GM23248 (cell line): ENCODE measurements around the gene LSAMP. TPM values are rescaled to one million over a fixed set of nuclear protein-coding genes. Genes with fewer than 3 reads are reported as not detected.
A peak's percentile ranks its signal among the peaks of the same experiment; 100 is the strongest.

Source experiments
- DNase-seq: peaks from one replicate; pipeline ENCODE4 v3.0.0-alpha.2; 2015
- H2AFZ ChIP-seq: fragments of 200-600 bp; sonication (generic); 2 replicates; pipeline ENCODE4 v1.6.1; 2016; ENCODE audit warnings: antibody characterized with exemption
- H3F3A ChIP-seq: fragments of 200-600 bp; sonication (generic); 2 replicates; pipeline ENCODE4 v1.6.1; 2016; ENCODE audit warnings: mild to moderate bottlenecking, antibody characterized with exemption, mixed run types; ENCODE audit not compliant: insufficient read depth
- H3K27ac ChIP-seq: fragments of 200-600 bp; sonication (generic); 2 replicates; pipeline ENCODE4 v1.5.1; 2016; ENCODE audit warnings: mild to moderate bottlenecking
- H3K27me3 ChIP-seq: fragments of 200-600 bp; sonication (generic); replicated peaks from 2 replicates; pipeline ENCODE4 v1.6.1; 2016; ENCODE audit warnings: mild to moderate bottlenecking; ENCODE audit not compliant: insufficient read depth
- H3K36me3 ChIP-seq: fragments of 200-600 bp; sonication (generic); 2 replicates; pipeline ENCODE4 v1.6.1; 2016; ENCODE audit warnings: low read depth, mild to moderate bottlenecking
- H3K4me1 ChIP-seq: fragments of 200-600 bp; sonication (generic); 2 replicates; pipeline ENCODE4 v1.6.1; 2016; ENCODE audit warnings: mild to moderate bottlenecking; ENCODE audit not compliant: insufficient read depth
- H3K4me2 ChIP-seq: fragments of 200-600 bp; sonication (generic); one replicate; pipeline ENCODE4 v1.6.1; 2016; ENCODE audit warnings: mild to moderate bottlenecking; ENCODE audit not compliant: unreplicated experiment
- H3K4me3 ChIP-seq: fragments of 200-600 bp; sonication (generic); 2 replicates; pipeline ENCODE4 v1.5.1; 2016; ENCODE audit warnings: mild to moderate bottlenecking
- H3K79me2 ChIP-seq: fragments of 200-600 bp; sonication (generic); 2 replicates; pipeline ENCODE4 v1.6.1; 2016; ENCODE audit warnings: mild to moderate bottlenecking; ENCODE audit not compliant: insufficient read depth
- H3K9ac ChIP-seq: fragments of 200-600 bp; sonication (generic); 2 replicates; pipeline ENCODE4 v1.6.1; 2016; ENCODE audit warnings: mild to moderate bottlenecking
- H3K9me2 ChIP-seq: fragments of 200-600 bp; sonication (generic); 2 replicates; pipeline ENCODE4 v1.6.1; 2016; ENCODE audit warnings: mixed run types, mild to moderate bottlenecking, moderate library complexity; ENCODE audit not compliant: insufficient read depth
- H3K9me3 ChIP-seq: fragments of 200-600 bp; sonication (generic); one replicate; pipeline ENCODE4 v1.6.1; 2017; ENCODE audit warnings: low read depth
- H4K20me1 ChIP-seq: fragments of 200-600 bp; sonication (generic); 2 replicates; pipeline ENCODE4 v1.6.0; 2016; ENCODE audit not compliant: insufficient read depth
- EZH2 ChIP-seq: fragments of 200-600 bp; sonication (generic); IDR thresholded peaks from 2 replicates; pipeline ENCODE4 v1.6.1; 2018; ENCODE audit warnings: antibody characterized with exemption, mild to moderate bottlenecking; ENCODE audit not compliant: insufficient read depth, poor library complexity, severe bottlenecking
- EZH2phosphoT487 ChIP-seq: fragments of 200-600 bp; sonication (generic); IDR thresholded peaks from 2 replicates; pipeline ENCODE4 v1.6.1; 2018; ENCODE audit warnings: antibody characterized with exemption, moderate library complexity, mild to moderate bottlenecking, low read depth; ENCODE audit not compliant: insufficient read depth
- WGBS, 2 experiments: methylation state at CpG; one replicate each; pipeline ENCODE4 v1.1.6; 2015 to 2017; ENCODE audit warnings: low lambda C conversion rate in 2 of 2, low coverage in 1 of 2; ENCODE audit errors: missing lambda C conversion rate in 2 of 2; 5-methylcytosine and 5-hydroxymethylcytosine counted together
- in situ Hi-C: fragments of 300-500 bp; cut with MboI; formaldehyde crosslinking; loops from 2 replicates; pipeline ENCODE4 v1.15.0; 2020
- polyA plus RNA-seq: library from polyadenylated mRNA; unstranded; fragments of >200 nt; fragmentation: Nextera tagmentation; extraction: Ambion mirVana; gene quantifications from 2 replicates; pipeline ENCODE4 v1.2.1, GENCODE V29; 2016
- total RNA-seq: library from RNA; depleted of rRNA; stranded (reverse); fragments of >200 nt; shearing (Covaris generic); gene quantifications from 2 replicates; pipeline ENCODE4 v1.2.3, GENCODE V29; 2014

The LSAMP gene
- total and polyA plus RNA-seq, 2 experiments from 2014 or later = 4.5 to 9.3 TPM

DNA sequence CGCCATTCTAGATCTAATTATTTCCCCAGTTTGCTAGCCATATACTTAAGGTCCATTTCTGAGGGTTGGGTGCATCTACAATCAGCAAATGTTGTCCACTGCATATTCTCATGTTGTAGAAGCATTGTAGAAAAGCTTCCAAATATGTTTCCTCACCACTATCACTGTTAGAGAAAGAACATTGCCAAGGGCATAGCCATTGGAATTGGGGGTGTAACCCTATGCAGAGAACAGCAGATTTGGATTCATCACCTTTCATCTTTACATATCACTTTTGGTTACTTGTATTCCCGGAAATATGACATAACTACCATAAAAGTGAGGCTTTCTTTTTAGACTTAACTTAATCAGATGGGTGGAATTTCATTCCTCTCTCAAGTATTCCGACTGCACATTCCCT, 203.6 kb downstream of the LSAMP start:
- H3K9ac ChIP-seq = no peak overlapping the region
- in situ Hi-C loops = no loop called here
- WGBS, 2 experiments = 67 to 70% methylated on average over 3 of the region's 3 CpGs

DNA sequence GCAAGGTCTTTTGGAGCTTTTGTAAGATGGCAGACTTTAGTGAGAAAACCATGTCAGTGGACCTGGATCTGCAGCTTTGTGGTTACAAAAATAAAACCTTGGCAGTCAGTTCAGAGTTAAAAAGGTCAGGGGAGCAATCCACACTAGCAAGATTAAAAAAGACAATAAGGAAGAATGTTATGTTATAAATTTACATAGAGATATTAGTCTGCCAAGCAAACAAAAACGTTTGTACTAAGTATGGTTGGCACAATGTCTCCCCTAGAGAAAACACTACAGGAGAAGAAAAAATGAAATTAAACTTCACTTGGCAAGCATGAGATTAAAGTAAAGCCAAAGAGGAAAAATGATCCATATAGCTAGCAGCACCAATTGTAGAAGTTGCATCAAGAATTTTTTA, 205.0 kb downstream of the LSAMP start:
- Histone ChIP-seq H3K9me3 (no peaks in the 10 kb centered on the region), H4K20me1 (no peaks in the 10 kb centered on the region), H3K4me3 (no peak overlapping the region), H3F3A (no peaks in the 10 kb centered on the region), H3K9me2 (no peaks in the 10 kb centered on the region), H3K4me2 (no peak overlapping the region), H3K79me2 (no peaks in the 10 kb centered on the region), H3K4me1 (peaks cover 11% of the 10 kb centered on the region), H3K27ac (no peak overlapping the region), H2AFZ (no peak overlapping the region), H3K27me3 (no peaks in the 10 kb centered on the region), H3K9ac (no peak overlapping the region), H3K36me3 (no peaks in the 10 kb centered on the region)
- TF ChIP-seq EZH2 (no peak), EZH2phosphoT487 (no peak)
- whole genome bisulfite sequencing, 2 experiments = 0% methylated on average over 1 of the region's 1 CpG
- no peak for DNase-seq
- in situ Hi-C loops = no loop called here

More for the DNA sequence above, 203.6 kb downstream of the LSAMP start:
- Histone ChIP-seq H3K4me3 (no peak overlapping the region), H3K4me1 (peaks cover 11% of the 10 kb centered on the region), H4K20me1 (no peaks in the 10 kb centered on the region), H3K36me3 (no peaks in the 10 kb centered on the region), H3K27ac (no peak overlapping the region), H3K9me3 (no peaks in the 10 kb centered on the region), H3K79me2 (no peaks in the 10 kb centered on the region), H3F3A (no peaks in the 10 kb centered on the region), H3K27me3 (no peaks in the 10 kb centered on the region), H3K4me2 (no peak overlapping the region), H2AFZ (no peak overlapping the region), H3K9me2 (no peaks in the 10 kb centered on the region)
- no peak for TF ChIP-seq EZH2phosphoT487
- no peak for TF ChIP-seq EZH2
- no peak for DNase-seq

DNA sequence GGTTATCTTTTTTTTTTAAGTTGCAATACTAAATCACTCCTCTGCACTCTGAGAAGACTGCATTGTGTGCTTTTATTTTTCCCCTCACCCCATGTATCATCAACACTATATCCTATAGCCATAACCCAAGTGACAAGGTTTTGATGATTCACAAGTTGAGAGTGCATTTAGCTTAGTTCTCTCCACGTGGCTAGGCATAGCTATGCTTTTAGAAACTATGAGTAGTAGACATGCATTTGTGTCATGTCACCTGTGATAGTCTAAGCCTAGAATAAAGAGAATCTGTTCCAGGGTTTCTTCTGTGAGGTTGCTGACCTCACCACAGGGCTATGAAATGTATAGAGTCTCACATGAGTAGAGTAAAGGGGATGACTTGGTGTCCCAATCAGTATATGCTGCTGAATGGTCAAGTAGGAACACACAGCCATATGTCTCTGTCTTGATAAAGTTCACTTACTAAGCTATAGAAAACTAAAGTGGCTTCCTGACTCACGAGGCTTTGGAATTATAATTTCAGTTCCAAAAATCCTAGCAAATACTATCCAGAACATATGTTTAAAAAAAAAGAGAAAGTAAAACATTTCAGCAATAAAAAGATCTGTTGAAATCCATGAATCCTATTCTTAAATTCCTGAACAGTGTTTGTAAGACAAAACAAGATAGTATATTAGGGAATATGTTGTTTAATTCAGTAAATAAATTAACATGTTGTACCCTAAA, 206.3 kb downstream of the LSAMP start:
- Histone ChIP-seq H4K20me1 (no peaks in the 10 kb centered on the region), H3K27me3 (no peaks in the 10 kb centered on the region), H3K27ac (no peak overlapping the region), H3K9me2 (no peaks in the 10 kb centered on the region), H2AFZ (no peak overlapping the region), H3K4me2 (no peak overlapping the region), H3K9me3 (no peaks in the 10 kb centered on the region), H3K4me3 (no peak overlapping the region), H3K79me2 (no peaks in the 10 kb centered on the region), H3K36me3 (no peaks in the 10 kb centered on the region), H3K9ac (no peak overlapping the region), H3K4me1 (peaks cover 11% of the 10 kb centered on the region), H3F3A (no peaks in the 10 kb centered on the region)
- in situ Hi-C loops = no loop called here
- TF ChIP-seq EZH2phosphoT487 = no peak
- TF ChIP-seq EZH2 = no peak
- peak; percentile 4 for DNase-seq
- WGBS, 2 experiments = 3 to 9% methylated on average over 2 of the region's 2 CpGs

DNA sequence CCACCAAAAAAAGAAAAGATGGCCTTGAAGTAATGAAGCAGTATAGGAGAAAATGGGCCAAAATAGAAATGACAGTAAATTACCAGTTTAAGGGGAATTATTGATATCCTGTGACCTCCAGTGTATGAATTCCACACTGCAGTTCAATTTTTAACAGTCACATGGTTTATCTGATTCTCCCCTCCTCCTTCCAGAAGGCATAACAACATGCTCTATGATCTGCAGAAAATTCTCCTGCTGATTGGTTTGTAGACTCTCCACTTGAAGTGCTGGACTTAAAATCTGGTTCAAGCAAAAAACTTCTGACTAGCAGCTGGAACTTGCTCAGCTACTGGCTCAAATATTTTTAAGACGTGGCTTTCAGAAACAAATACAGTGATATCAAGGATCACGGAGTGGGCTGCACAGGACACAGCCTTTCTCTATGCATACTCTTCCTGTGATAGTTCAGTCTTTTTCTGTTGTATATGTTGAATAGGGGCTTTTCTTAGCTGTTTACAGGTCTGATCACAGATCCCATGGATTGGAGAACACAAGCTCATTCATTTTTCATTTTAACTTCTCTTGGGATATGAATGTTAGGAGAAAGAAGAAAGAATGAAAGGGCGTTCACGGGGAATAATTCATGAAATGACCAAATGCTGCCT, 211.5 kb downstream of the LSAMP start:
- H3K4me1 ChIP-seq = no peaks in the 10 kb centered on the region
- no peaks in the 10 kb centered on the region for H4K20me1 ChIP-seq
- H3K4me3 ChIP-seq = no peak overlapping the region
- H3K9me2 ChIP-seq = no peaks in the 10 kb centered on the region
- WGBS, 2 experiments = 28 to 39% methylated on average over 4 of the region's 4 CpGs
- no peak overlapping the region for H2AFZ ChIP-seq
- no peak for TF ChIP-seq EZH2phosphoT487
- no peak for TF ChIP-seq EZH2
- H3K4me2 ChIP-seq = no peak overlapping the region
- no peaks in the 10 kb centered on the region for H3F3A ChIP-seq
- H3K9me3 ChIP-seq = no peaks in the 10 kb centered on the region
- no peak overlapping the region for H3K9ac ChIP-seq
- no peaks in the 10 kb centered on the region for H3K27me3 ChIP-seq
- no peak for DNase-seq
- H3K27ac ChIP-seq = no peak overlapping the region
- no peaks in the 10 kb centered on the region for H3K79me2 ChIP-seq
- in situ Hi-C loops = no loop called here
- H3K36me3 ChIP-seq = no peaks in the 10 kb centered on the region
